ENCODE data around the gene ATXN7L3B.
A peak's percentile ranks its signal among the peaks of the same experiment; 100 is the strongest.
"Not testable (repeated sequence)": the region's sequence is repeated elsewhere in the genome, so short reads cannot be mapped to it uniquely, and the experiment has no call there.

ATXN7L3B gene, protein sequence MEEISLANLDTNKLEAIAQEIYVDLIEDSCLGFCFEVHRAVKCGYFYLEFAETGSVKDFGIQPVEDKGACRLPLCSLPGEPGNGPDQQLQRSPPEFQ

DNA sequence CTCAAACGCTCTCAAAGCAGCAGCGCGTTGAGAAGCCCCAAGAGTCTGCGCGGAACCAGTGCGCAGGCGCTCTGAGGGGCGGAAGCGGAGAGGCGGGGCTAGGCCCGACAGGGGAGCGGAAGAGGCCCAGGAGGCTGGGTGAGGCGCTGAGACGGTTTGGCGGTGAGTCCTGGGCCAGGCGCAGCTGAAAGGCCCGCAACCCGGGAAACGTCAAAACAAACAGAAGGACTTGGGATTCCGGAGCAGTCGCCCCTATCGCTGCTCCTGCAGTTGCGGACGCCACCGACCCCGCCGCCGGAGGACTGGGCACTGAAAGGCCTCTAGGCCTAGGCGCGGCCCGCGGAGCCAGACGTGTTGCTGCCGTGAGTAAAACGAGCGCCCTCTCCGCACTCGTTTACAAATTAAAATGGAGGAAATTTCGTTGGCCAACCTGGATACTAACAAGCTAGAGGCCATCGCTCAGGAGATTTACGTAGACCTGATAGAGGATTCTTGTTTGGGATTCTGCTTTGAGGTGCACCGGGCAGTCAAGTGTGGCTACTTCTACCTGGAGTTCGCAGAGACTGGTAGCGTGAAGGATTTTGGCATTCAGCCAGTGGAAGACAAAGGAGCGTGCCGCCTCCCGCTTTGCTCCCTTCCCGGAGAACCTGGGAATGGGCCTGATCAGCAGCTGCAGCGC is at the start of gene ATXN7L3B:
Gene ATXN7L3B (plus strand): TSS at position 129 of the 679 bp plus-strand sequence. CDS start 278 bp downstream, at position 407.
- ChIA-PET POLR2A (ENCODE audit: low non-redundant PET) (no interaction called here), CTCF (interaction anchor here (0.6 kb wide), 1 partner anchor 1010 kb away, joined by 4 read pairs; no protein-coding TSS in a partner anchor)
- H3K27ac ChIP-seq: peak within 1 kb of the TSS; percentile 93
- DNase-seq (ENCODE audit: low spot score): peak; percentile 93
- TF ChIP-seq, protein P1, sequence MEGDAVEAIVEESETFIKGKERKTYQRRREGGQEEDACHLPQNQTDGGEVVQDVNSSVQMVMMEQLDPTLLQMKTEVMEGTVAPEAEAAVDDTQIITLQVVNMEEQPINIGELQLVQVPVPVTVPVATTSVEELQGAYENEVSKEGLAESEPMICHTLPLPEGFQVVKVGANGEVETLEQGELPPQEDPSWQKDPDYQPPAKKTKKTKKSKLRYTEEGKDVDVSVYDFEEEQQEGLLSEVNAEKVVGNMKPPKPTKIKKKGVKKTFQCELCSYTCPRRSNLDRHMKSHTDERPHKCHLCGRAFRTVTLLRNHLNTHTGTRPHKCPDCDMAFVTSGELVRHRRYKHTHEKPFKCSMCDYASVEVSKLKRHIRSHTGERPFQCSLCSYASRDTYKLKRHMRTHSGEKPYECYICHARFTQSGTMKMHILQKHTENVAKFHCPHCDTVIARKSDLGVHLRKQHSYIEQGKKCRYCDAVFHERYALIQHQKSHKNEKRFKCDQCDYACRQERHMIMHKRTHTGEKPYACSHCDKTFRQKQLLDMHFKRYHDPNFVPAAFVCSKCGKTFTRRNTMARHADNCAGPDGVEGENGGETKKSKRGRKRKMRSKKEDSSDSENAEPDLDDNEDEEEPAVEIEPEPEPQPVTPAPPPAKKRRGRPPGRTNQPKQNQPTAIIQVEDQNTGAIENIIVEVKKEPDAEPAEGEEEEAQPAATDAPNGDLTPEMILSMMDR (conservative IDR thresholded peaks at IDR 0.05; ENCODE audit: low read depth): no peak

DNA sequence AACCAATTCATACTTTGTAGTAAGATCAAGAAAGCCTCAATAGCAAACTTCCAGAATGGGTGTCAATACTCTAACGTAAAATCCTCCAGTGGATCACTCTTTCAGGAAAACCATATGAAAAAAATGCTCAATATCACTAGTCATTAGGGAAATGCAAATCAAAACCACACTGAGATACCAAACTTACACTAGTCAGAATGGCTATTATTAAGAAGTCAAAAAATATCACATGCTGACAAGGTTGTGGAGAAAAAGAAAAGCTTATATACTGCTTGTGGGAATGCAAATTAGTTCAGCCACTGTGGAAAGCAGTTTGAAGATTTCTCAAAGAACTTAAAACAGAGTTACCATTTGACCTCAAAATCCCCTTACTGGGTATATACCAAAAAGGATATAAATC is 49.5 kb upstream of the ATXN7L3B start:
- ChIA-PET CTCF (no interaction called here), POLR2A (ENCODE audit: low non-redundant PET) (no interaction called here)
- H3K27ac ChIP-seq: no peak overlapping the region
- TF ChIP-seq, protein P1 (conservative IDR thresholded peaks at IDR 0.05; ENCODE audit: low read depth): no peak
- no peak for DNase-seq (ENCODE audit: low spot score)

DNA sequence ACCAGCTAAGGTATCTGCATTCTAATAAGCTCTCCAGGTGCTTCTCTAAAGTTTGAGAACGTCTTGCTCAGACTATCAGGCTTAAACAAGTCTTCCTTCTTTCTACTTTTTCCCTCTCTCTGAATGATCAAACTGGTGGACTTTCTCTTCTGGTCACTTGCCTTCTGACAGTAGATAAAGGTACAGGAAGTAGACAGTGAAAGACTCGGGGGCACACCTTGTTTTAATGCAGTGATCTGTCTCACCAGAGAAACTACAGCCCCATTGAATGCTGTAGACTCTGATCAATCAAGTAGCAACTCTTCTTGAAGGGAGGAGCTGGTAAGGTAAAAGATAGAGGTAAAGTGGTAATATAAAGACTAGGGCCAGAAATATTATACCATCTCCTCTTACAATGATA is 48.1 kb upstream of the ATXN7L3B start:
- CTCF ChIA-PET: no interaction called here
- POLR2A ChIA-PET (ENCODE audit: low non-redundant PET): no interaction called here
- no peak for DNase-seq (ENCODE audit: low spot score)
- H3K27ac ChIP-seq: no peak overlapping the region
- TF ChIP-seq, protein P1 (conservative IDR thresholded peaks at IDR 0.05; ENCODE audit: low read depth): no peak

DNA sequence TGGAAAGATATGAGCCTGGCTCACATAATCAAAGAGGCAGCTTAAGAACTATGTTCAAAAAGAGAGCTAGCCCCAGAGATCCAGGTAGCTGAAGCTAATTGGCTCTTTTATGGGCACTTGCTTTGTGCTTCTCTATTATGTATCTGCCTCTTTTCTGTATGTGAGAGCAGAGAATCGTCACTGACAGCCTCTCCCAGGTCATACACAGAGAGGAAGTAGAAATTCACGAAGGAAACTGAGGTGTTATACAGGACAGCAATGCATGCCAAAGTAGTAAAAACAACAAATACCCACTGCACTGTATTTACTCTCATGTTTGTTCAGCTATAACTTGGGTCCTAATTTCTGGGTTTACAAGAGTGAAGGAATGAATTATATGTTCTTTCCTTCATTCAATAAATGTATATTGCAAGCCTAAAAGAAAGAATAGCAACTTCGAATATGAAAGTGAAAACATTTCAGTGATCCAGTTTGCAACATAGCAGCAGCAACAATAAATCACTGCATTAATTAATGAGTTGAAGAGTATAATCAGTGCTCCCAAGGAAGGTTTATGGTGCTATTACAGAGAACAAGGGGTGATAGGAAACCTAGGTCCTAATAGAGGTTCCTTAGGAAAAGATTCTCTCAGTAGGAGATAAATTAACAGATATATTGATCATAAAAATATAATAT is 47.1 kb upstream of the ATXN7L3B start:
- H3K27ac ChIP-seq: no peak overlapping the region
- TF ChIP-seq, protein P1 (conservative IDR thresholded peaks at IDR 0.05; ENCODE audit: low read depth): no peak
- ChIA-PET CTCF (interaction anchor here (0.9 kb wide), 1 partner anchor 151 kb away, joined by 3 read pairs; no protein-coding TSS in a partner anchor), POLR2A (ENCODE audit: low non-redundant PET) (no interaction called here)
- DNase-seq (ENCODE audit: low spot score): no peak

DNA sequence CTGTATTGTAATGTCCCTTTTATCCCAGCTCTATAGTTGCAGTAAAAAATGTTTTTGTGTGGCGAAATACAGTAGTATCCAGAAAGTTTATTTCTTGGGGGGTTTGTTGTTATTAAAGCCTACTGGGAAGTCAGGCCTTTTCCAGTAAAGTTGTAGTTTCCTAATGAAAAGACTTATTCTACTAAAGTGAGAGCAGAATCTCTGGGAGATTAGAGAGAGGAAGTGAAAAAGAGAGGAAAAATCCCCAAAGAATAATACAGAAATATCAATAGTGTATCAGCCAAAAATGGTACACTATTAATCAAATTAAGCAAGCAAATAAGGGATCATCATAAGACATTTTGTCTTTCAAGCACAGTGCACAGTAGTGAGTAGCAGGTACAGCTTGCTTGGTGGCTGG is 46.3 kb upstream of the ATXN7L3B start:
- POLR2A ChIA-PET (ENCODE audit: low non-redundant PET): no interaction called here
- no peak for DNase-seq (ENCODE audit: low spot score)
- H3K27ac ChIP-seq: no peak overlapping the region
- TF ChIP-seq, protein P1 (conservative IDR thresholded peaks at IDR 0.05; ENCODE audit: low read depth): no peak
- CTCF ChIA-PET: interaction anchor here (0.9 kb wide), 1 partner anchor 152 kb away, joined by 3 read pairs; no protein-coding TSS in a partner anchor

DNA sequence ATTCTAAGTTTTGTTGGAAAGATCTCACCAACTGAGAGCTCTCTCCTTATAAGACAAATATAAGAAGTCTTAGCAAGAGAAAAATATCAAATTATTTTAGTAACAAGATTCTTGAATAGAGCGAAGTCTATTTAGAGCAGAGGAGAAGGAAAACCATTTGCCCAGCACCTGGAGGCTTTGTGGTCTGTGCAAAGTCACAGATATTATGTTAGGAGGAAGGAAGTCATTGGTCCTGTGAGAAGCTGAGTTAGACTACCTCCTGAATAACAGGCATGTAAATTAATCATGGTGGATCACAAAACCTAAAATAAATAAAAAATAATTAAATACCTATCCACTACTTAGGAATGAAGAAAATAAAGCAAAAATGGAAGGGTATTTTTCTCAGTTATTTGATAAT is 38.4 kb upstream of the ATXN7L3B start:
- ChIA-PET CTCF (no interaction called here), POLR2A (ENCODE audit: low non-redundant PET) (no interaction called here)
- DNase-seq (ENCODE audit: low spot score): no peak
- TF ChIP-seq, protein P1 (conservative IDR thresholded peaks at IDR 0.05; ENCODE audit: low read depth): no peak
- H3K27ac ChIP-seq: no peak overlapping the region

DNA sequence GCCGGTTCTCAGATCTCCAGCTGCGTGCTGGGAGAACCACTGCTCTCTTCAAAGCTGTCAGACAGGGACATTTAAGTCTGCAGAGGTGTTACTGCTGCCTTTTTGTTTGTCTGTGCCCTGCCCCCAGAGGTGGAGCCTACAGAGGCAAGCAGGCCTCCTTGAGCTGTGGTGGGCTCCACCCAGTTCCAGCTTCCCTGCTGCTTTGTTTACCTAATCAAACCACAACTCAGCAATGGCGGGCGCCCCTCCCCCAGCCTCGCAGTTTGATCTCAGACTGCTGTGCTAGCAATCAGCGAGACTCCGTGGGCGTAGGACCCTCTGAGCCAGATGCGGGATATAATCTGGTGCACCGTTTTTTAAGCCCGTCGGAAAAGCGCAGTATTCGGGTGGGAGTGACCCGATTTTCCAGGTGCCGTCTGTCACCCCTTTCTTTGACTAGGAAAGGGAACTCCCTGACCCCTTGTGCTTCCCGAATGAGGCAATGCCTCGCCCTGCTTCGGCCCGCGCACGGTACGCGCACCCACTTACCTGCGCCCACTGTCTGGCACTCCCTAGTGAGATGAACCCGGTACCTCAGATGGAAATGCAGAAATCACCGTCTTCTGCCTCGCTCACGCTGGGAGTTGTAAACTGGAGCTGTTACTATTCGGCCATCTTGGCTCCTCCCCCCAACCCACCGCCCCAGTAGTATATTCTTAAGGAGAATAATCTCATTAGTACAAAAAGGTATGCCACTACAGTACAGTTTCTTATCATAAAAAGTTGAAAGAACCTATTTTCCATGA is 28.6 kb upstream of the ATXN7L3B start:
- CTCF ChIA-PET; DNase-seq (ENCODE audit: low spot score); H3K27ac ChIP-seq; POLR2A ChIA-PET (ENCODE audit: low non-redundant PET): not testable (repeated sequence)

Data from RWPE1 (cell line).